CD14-positive monocyte (primary cell): ENCODE measurements around the gene ELOVL6. TPM values are rescaled to one million over a fixed set of nuclear protein-coding genes. Genes with fewer than 3 reads are reported as not detected.

Source experiments
- DNase-seq, 3 donors: peaks; one replicate each; pipeline ENCODE4 v3.0.0-alpha.2; 2011 to 2022
- H2AFZ ChIP-seq: 2 replicates; pipeline ENCODE4 v1.6.0; 2012; ENCODE audit warnings: mild to moderate bottlenecking, low read depth, low read length, inconsistent platforms; ENCODE audit not compliant: insufficient read depth, poor library complexity, severe bottlenecking
- H3K27ac ChIP-seq, 2 donors: 1 replicate in 1 of 2; 2 replicates in 1 of 2; pipeline ENCODE4 v1.5.1; 2012 to 2013; ENCODE audit warnings: low read length in 2 of 2, control low read depth in 1 of 2, inconsistent platforms in 1 of 2, low read depth in 1 of 2, mild to moderate bottlenecking in 1 of 2
- H3K27me3 ChIP-seq, 2 donors: one replicate each; pipeline versions ENCODE4 v1.6.0 to v1.6.1; 2011 to 2013; ENCODE audit warnings: low read length in 2 of 2; ENCODE audit not compliant: control insufficient read depth in 2 of 2, insufficient read depth in 2 of 2
- H3K36me3 ChIP-seq, 2 donors: replicated peaks in 1 of 2; 1 replicate in 1 of 2; 2 replicates in 1 of 2; pipeline versions ENCODE4 v1.5.1 to v1.6.1; 2012 to 2013; ENCODE audit warnings: low read length in 2 of 2, control low read depth in 1 of 2, inconsistent platforms in 1 of 2, mild to moderate bottlenecking in 1 of 2; ENCODE audit not compliant: insufficient read depth in 2 of 2, control insufficient read depth in 1 of 2
- H3K4me1 ChIP-seq, 2 donors: 1 replicate in 1 of 2; 2 replicates in 1 of 2; pipeline versions ENCODE4 v1.5.1 to v1.6.1; 2012 to 2013; ENCODE audit warnings: low read length in 2 of 2, control low read depth in 1 of 2, inconsistent platforms in 1 of 2, mild to moderate bottlenecking in 1 of 2, moderate library complexity in 1 of 2; ENCODE audit not compliant: insufficient read depth in 2 of 2, control insufficient read depth in 1 of 2
- H3K4me2 ChIP-seq: replicated peaks from 2 replicates; pipeline ENCODE3; 2012; ENCODE audit warnings: low read length, moderate library complexity, mild to moderate bottlenecking; ENCODE audit not compliant: poor library complexity, severe bottlenecking; ENCODE audit errors: extremely low read depth
- H3K4me3 ChIP-seq, 3 experiments: fragments of 200-600 bp in 1 of 3; sonication (generic) in 1 of 3; replicated peaks in 1 of 3; 1 replicate in 2 of 3; 2 replicates in 1 of 3; pipeline ENCODE4 v1.5.1; 2011 to 2013; ENCODE audit warnings: low read length in 3 of 3, mild to moderate bottlenecking in 3 of 3, control low read depth in 2 of 3, low read depth in 2 of 3, inconsistent platforms in 1 of 3, moderate library complexity in 1 of 3
- H3K79me2 ChIP-seq: 2 replicates; pipeline ENCODE4 v1.6.0; 2012; ENCODE audit warnings: mild to moderate bottlenecking, control low read depth, inconsistent platforms, low read length, moderate library complexity; ENCODE audit not compliant: insufficient read depth
- H3K9ac ChIP-seq: 2 replicates; pipeline ENCODE4 v1.6.0; 2017; ENCODE audit warnings: low read length, mild to moderate bottlenecking; ENCODE audit not compliant: insufficient read depth, poor library complexity, severe bottlenecking
- H3K9me3 ChIP-seq, 2 donors: replicated peaks in 1 of 2; 1 replicate in 1 of 2; 2 replicates in 1 of 2; pipeline versions ENCODE4 v1.5.1 to v1.6.1; 2012 to 2013; ENCODE audit warnings: low read length in 2 of 2, control low read depth in 1 of 2; ENCODE audit not compliant: control insufficient read depth in 1 of 2, insufficient read depth in 1 of 2
- H4K20me1 ChIP-seq: 2 replicates; pipeline ENCODE4 v1.6.0; 2012; ENCODE audit warnings: mild to moderate bottlenecking, low read length, control low read depth, moderate library complexity; ENCODE audit not compliant: insufficient read depth
- H3K27ac Mint-ChIP-seq, 7 donors: one replicate each; pipeline ENCODE4 v1.8.0; 2020; ENCODE audit warnings: mild to moderate bottlenecking in 7 of 7, mixed read lengths in 7 of 7, moderate library complexity in 6 of 7, inconsistent platforms in 2 of 7
- H3K27me3 Mint-ChIP-seq, 3 donors: one replicate each; pipeline ENCODE4 v1.8.0; 2021 to 2022; ENCODE audit warnings: low read depth in 3 of 3, mild to moderate bottlenecking in 3 of 3, mixed read lengths in 3 of 3, moderate library complexity in 3 of 3, inconsistent platforms in 1 of 3
- H3K36me3 Mint-ChIP-seq, 2 donors: one replicate each; pipeline ENCODE4 v1.8.0; 2020; ENCODE audit warnings: mixed read lengths in 2 of 2, inconsistent platforms in 1 of 2, mild to moderate bottlenecking in 1 of 2
- H3K4me1 Mint-ChIP-seq: one replicate; pipeline ENCODE4 v1.8.0; 2020; ENCODE audit warnings: mild to moderate bottlenecking, mixed read lengths
- H3K4me3 Mint-ChIP-seq, 2 donors: one replicate each; pipeline ENCODE4 v1.8.0; 2020; ENCODE audit warnings: mild to moderate bottlenecking in 2 of 2, mixed read lengths in 2 of 2, moderate library complexity in 1 of 2
- H3K9me3 Mint-ChIP-seq, 7 donors: one replicate each; pipeline ENCODE4 v1.8.0; 2020 to 2022; ENCODE audit warnings: mixed read lengths in 7 of 7, mild to moderate bottlenecking in 6 of 7, moderate library complexity in 6 of 7, inconsistent platforms in 2 of 7
- CTCF ChIP-seq: fragments of 200-600 bp; IDR thresholded peaks from one replicate; pipeline ENCODE4 v1.8.0; 2022; ENCODE audit warnings: antibody characterized with exemption, mild to moderate bottlenecking
- WGBS: methylation state at CpG from one replicate; pipeline ENCODE4 v1.1.5; 2013; ENCODE audit warnings: missing lambda C conversion rate; ENCODE audit not compliant: insufficient coverage; 5-methylcytosine and 5-hydroxymethylcytosine counted together
- intact Hi-C, 2 donors: fragments of 100-400 bp; cut with micrococcal nuclease; formaldehyde crosslinking; loops; one replicate each; pipeline versions ENCODE4 v1.15.0 to v1.15.1; 2023
- polyA plus RNA-seq, 3 donors: library from polyadenylated mRNA; depleted of rRNA in 1 of 3; unstranded in 2 of 3; stranded (reverse) in 1 of 3; fragments of 300-500 nt in 2 of 3; fragments of >200 nt in 1 of 3; fragmentation: Illumina TruSeq in 2 of 3; gene quantifications; 1 replicate in 2 of 3; 2 replicates in 1 of 3; pipeline ENCODE4 v1.2.3, GENCODE V29; 2012 to 2021

ELOVL6 gene
- polyA plus RNA-seq, 3 donors, result 0.11 to 0.19 TPM; not detected in 1

- Mint-ChIP-seq H3K9me3 (peaks cover 0 to 1% (median 0%) of the 10 kb centered on the region in 7 donors), H3K4me3 (no peak overlapping the region), H3K27ac (no peak overlapping the region), H3K36me3 (no peaks in the 10 kb centered on the region), H3K4me1 (no peaks in the 10 kb centered on the region), H3K27me3 (peaks cover 0 to 2% (median 0%) of the 10 kb centered on the region in 3 donors)
- TF ChIP-seq CTCF, result no peak
- Histone ChIP-seq H3K27ac (no peak overlapping the region), H3K79me2 (no peaks in the 10 kb centered on the region), H3K9ac (no peak overlapping the region), H3K4me1 (no peaks in the 10 kb centered on the region), H2AFZ (no peak overlapping the region), H3K36me3 (no peaks in the 10 kb centered on the region), H4K20me1 (no peaks in the 10 kb centered on the region), H3K27me3 (no peaks in the 10 kb centered on the region), H3K4me3 (no peak overlapping the region), H3K4me2 (no peak overlapping the region), H3K9me3 (no peaks in the 10 kb centered on the region)
- WGBS, result no CpG with 5 or more reads among the region's 1 CpG
- DNase-seq, result no peak
- intact Hi-C loops, result no loop called here
Observed at GRCh38 chr4:110135523-110135922, 62.9 kb downstream of the ELOVL6 start.

GRCh38 chr4:110135076-110135475, 63.3 kb downstream of the ELOVL6 start:
- H3K79me2 ChIP-seq, result no peaks in the 10 kb centered on the region
- DNase-seq, result no peak
- no peak overlapping the region for H3K4me3 ChIP-seq
- no peaks in the 10 kb centered on the region for H3K9me3 ChIP-seq
- H3K4me2 ChIP-seq, result no peak overlapping the region
- Mint-ChIP-seq H3K27ac (no peak overlapping the region), H3K36me3 (no peaks in the 10 kb centered on the region), H3K9me3 (peaks cover 0 to 1% (median 0%) of the 10 kb centered on the region in 7 donors), H3K4me3 (no peak overlapping the region), H3K4me1 (no peaks in the 10 kb centered on the region), H3K27me3 (peaks cover 0 to 2% (median 0%) of the 10 kb centered on the region in 3 donors)
- intact Hi-C loops, result no loop called here
- H3K36me3 ChIP-seq, result no peaks in the 10 kb centered on the region
- H2AFZ ChIP-seq, result no peak overlapping the region
- no CpG with 5 or more reads among the region's 2 CpGs for WGBS
- no peak overlapping the region for H3K27ac ChIP-seq
- H3K27me3 ChIP-seq, result no peaks in the 10 kb centered on the region
- H3K4me1 ChIP-seq, result no peaks in the 10 kb centered on the region
- TF ChIP-seq CTCF, result no peak
- H3K9ac ChIP-seq, result no peak overlapping the region
- H4K20me1 ChIP-seq, result no peaks in the 10 kb centered on the region
